ENCODE measurements around the gene PSENEN. TPM values are rescaled to one million over a fixed set of nuclear protein-coding genes. Genes with fewer than 3 reads are reported as not detected.

The PSENEN gene
- total and polyA plus RNA-seq, 2 donors (not counting 1 experiment from before 2014, with no cell fraction given), result 16.0 to 31.4 TPM

DNA sequence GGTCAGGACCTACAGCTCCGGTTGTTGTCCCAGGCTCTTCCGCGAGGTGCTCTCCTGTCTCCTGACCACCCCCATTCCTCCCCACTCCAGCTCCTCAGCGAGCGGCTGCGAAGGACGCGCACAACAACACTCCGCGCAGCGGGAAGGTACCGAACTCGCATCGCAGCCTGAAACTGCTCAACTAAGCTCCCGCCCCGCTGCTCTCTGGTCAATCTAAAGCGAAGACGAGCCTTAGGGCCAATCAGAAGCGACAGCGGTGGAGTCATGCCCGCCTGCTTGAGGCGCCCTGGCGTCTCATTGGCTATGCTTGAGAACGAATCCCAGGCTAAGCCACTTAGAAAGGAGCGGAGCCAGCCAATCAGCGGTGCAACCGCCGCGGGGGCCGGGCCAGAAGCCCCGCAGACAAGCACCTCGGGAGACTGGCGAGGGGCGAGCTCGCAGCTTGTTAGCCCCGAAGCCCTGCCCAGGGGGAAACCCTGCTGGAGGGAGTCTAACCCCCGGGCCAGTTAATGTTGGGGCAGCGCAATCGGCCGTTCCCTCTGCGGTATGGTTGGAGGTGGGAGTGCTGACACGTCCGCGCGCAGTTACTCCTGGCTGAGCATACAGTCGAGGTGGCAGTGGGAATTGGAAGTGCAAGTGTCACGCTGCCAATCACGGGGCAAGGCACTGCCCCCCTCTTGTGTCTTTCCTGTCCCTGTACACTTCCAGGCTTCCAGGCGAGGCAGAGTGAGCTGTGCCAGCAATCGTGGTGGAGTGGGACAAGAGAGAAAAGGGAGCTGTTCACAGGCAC, 43.0 kb upstream of the PSENEN start:
- Histone ChIP-seq H3K4me3 (replicated peaks in 1 of 4; ENCODE audit: control extremely low read depth in 1 of 4, insufficient read depth in 1 of 4, low read depth in 3 of 4, low read length in 4 of 4) (peak overlapping the region; percentile 47 to 71 (median 54)), H3K79me2 (ENCODE audit: control insufficient read depth, insufficient read depth, low read length) (no peaks in the 10 kb centered on the region), H3K27ac (ENCODE audit: insufficient read depth, low read length) (no peak overlapping the region), H3K27me3 (ENCODE audit: control insufficient read depth, insufficient read depth, low read length) (no peaks in the 10 kb centered on the region), H2AFZ (ENCODE audit: low read length) (peak overlapping the region; percentile 99), H3K9ac (ENCODE audit: insufficient read depth, low read length) (no peak overlapping the region), H4K20me1 (ENCODE audit: control insufficient read depth, extremely low read depth, insufficient read depth, low read length) (no peaks in the 10 kb centered on the region), H3K9me3 (ENCODE audit: control insufficient read depth, insufficient read depth, low read depth, low read length) (no peaks in the 10 kb centered on the region), H3K36me3 (ENCODE audit: control insufficient read depth, insufficient read depth, low read length) (no peaks in the 10 kb centered on the region), H3K4me1 (ENCODE audit: control insufficient read depth, extremely low read depth, insufficient read depth, low read length) (no peaks in the 10 kb centered on the region), H3K4me2 (ENCODE audit: extremely low read depth, insufficient read depth, low read length) (peak overlapping the region; percentile 73)
- peak; percentile 97 for DNase-seq (ENCODE audit: low read depth in 2 of 2)
- TF ChIP-seq EZH2 (IDR thresholded peaks at IDR 0.05; ENCODE audit: low read length, missing control alignments), result no peak
- TF ChIP-seq, protein P1, sequence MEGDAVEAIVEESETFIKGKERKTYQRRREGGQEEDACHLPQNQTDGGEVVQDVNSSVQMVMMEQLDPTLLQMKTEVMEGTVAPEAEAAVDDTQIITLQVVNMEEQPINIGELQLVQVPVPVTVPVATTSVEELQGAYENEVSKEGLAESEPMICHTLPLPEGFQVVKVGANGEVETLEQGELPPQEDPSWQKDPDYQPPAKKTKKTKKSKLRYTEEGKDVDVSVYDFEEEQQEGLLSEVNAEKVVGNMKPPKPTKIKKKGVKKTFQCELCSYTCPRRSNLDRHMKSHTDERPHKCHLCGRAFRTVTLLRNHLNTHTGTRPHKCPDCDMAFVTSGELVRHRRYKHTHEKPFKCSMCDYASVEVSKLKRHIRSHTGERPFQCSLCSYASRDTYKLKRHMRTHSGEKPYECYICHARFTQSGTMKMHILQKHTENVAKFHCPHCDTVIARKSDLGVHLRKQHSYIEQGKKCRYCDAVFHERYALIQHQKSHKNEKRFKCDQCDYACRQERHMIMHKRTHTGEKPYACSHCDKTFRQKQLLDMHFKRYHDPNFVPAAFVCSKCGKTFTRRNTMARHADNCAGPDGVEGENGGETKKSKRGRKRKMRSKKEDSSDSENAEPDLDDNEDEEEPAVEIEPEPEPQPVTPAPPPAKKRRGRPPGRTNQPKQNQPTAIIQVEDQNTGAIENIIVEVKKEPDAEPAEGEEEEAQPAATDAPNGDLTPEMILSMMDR (conservative IDR thresholded peaks at IDR 0.05 in 1 of 2, IDR thresholded peaks at IDR 0.05 in 1 of 2; ENCODE audit: low read depth in 1 of 2, low read length in 2 of 2), result no peak

DNA sequence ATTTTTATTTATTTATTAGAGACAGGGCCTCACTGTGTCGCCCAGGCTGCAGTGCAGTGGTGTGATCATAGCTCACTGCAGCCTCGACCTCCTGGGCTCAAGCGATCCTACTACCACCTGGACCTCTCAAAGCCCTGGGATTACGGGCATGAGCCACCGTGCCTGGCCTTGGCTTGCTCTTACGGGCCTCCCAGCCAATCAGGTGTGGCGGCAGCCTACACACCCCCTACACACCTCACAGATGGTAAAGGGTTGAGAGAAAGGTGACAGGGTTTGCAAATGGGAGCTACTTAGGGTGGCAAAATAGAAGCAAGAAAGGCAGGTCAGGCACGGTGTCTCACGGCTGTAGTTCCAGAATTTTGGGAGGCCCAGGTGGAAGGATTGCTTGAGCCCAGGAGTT, 42.1 kb upstream of the PSENEN start:
- no peaks in the 10 kb centered on the region for H3K4me1 ChIP-seq (ENCODE audit: control insufficient read depth, extremely low read depth, insufficient read depth, low read length)
- no peak overlapping the region for H3K9ac ChIP-seq (ENCODE audit: insufficient read depth, low read length)
- H4K20me1 ChIP-seq (ENCODE audit: control insufficient read depth, extremely low read depth, insufficient read depth, low read length), result no peaks in the 10 kb centered on the region
- TF ChIP-seq, protein P1 (conservative IDR thresholded peaks at IDR 0.05 in 1 of 2, IDR thresholded peaks at IDR 0.05 in 1 of 2; ENCODE audit: low read depth in 1 of 2, low read length in 2 of 2), result no peak
- no peak for TF ChIP-seq EZH2 (IDR thresholded peaks at IDR 0.05; ENCODE audit: low read length, missing control alignments)
- no peak for DNase-seq (ENCODE audit: low read depth in 2 of 2)
- no peaks in the 10 kb centered on the region for H3K79me2 ChIP-seq (ENCODE audit: control insufficient read depth, insufficient read depth, low read length)
- H3K27me3 ChIP-seq (ENCODE audit: control insufficient read depth, insufficient read depth, low read length), result no peaks in the 10 kb centered on the region
- no peak overlapping the region for H3K4me2 ChIP-seq (ENCODE audit: extremely low read depth, insufficient read depth, low read length)
- no peaks in the 10 kb centered on the region for H3K9me3 ChIP-seq (ENCODE audit: control insufficient read depth, insufficient read depth, low read depth, low read length)
- no peak overlapping the region for H3K4me3 ChIP-seq (replicated peaks in 1 of 4; ENCODE audit: control extremely low read depth in 1 of 4, insufficient read depth in 1 of 4, low read depth in 3 of 4, low read length in 4 of 4)
- no peak overlapping the region for H2AFZ ChIP-seq (ENCODE audit: low read length)
- H3K36me3 ChIP-seq (ENCODE audit: control insufficient read depth, insufficient read depth, low read length), result no peaks in the 10 kb centered on the region
- no peak overlapping the region for H3K27ac ChIP-seq (ENCODE audit: insufficient read depth, low read length)

DNA sequence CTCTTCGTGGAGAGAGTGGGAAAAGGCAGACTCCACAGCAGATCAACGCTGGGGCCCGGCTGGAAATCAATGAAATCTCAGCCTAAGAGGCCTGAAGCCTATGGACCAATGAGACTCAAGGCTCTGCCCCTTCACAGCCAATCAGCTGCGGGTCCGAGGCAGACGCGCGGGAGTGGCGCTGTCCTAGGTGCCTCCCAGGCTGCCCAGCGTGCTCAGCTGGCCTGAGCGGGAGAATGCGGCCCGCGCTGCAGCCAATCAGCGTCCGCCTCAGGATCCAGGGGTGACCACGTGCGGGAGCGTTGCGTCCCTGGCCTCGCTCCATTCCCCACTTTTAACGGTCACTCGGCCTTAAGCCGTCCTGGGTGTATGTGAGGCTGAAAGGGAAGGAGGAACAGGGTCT, 41.2 kb upstream of the PSENEN start, which contains the start of gene ZBTB32:
Gene ZBTB32 (plus strand): TSS at position 341 of the 400 bp plus-strand sequence. CDS start 10,069 bp downstream, outside the sequence.
- Histone ChIP-seq H3K27me3 (ENCODE audit: control insufficient read depth, insufficient read depth, low read length) (no peaks in the 10 kb centered on the region), H3K4me1 (ENCODE audit: control insufficient read depth, extremely low read depth, insufficient read depth, low read length) (no peaks in the 10 kb centered on the region)

More for the DNA sequence above, 41.2 kb upstream of the PSENEN start, which contains the start of gene ZBTB32:
- H3K36me3 ChIP-seq (ENCODE audit: control insufficient read depth, insufficient read depth, low read length), result no peaks in the 10 kb centered on the region
- H3K4me3 ChIP-seq (replicated peaks in 1 of 4; ENCODE audit: control extremely low read depth in 1 of 4, insufficient read depth in 1 of 4, low read depth in 3 of 4, low read length in 4 of 4), result no peak within 1 kb of the TSS
- H3K9ac ChIP-seq (ENCODE audit: insufficient read depth, low read length), result no peak within 1 kb of the TSS
- TF ChIP-seq, protein P1 (conservative IDR thresholded peaks at IDR 0.05 in 1 of 2, IDR thresholded peaks at IDR 0.05 in 1 of 2; ENCODE audit: low read depth in 1 of 2, low read length in 2 of 2), result no peak
- TF ChIP-seq EZH2 (IDR thresholded peaks at IDR 0.05; ENCODE audit: low read length, missing control alignments), result no peak
- no peaks in the 10 kb centered on the region for H3K9me3 ChIP-seq (ENCODE audit: control insufficient read depth, insufficient read depth, low read depth, low read length)
- no peaks in the 10 kb centered on the region for H4K20me1 ChIP-seq (ENCODE audit: control insufficient read depth, extremely low read depth, insufficient read depth, low read length)
- no peaks in the 10 kb centered on the region for H3K79me2 ChIP-seq (ENCODE audit: control insufficient read depth, insufficient read depth, low read length)
- peak; percentile 47 to 57 for DNase-seq (ENCODE audit: low read depth in 2 of 2)
- H3K4me2 ChIP-seq (ENCODE audit: extremely low read depth, insufficient read depth, low read length), result no peak within 1 kb of the TSS
- H3K27ac ChIP-seq (ENCODE audit: insufficient read depth, low read length), result no peak within 1 kb of the TSS
- no peak within 1 kb of the TSS for H2AFZ ChIP-seq (ENCODE audit: low read length)

All from fibroblast of lung (primary cell).